ENCODE measurements around the gene KSR1. TPM values are rescaled to one million over a fixed set of nuclear protein-coding genes. Genes with fewer than 3 reads are reported as not detected.

Gene KSR1
- total RNA-seq, 4 donors from 2014 or later, result 10.4 to 17.7 (median 13.2) TPM

DNA sequence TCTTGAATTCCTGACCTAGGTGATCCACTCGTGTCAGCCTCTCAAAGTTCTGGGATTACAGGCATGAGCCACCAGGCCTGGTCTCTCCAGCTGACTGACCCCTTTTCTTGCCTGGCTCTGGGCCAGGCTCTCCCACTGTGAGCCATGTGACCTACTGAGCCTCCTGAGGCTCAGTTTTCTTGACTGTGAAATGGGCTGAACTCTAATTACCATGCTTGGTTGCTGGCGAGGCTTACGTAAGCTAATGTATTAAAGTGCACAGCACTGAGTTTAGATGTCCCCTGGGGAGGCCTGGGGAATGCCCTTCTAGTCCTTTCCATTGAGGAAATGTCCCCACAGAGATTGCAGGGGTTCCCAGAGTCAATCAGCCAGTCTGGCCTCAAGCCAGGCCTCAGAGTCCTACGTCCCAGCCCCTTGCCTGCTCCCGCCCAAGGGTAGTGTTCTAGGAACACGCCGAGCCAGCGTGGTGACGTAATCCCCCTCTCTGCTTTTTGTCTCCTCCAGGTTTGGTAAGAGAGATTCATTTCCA is 129.0 kb downstream of the KSR1 start:
- H3K9me3 ChIP-seq, result no peaks in the 10 kb centered on the region
- no peaks in the 10 kb centered on the region for H3K27me3 ChIP-seq
- intact Hi-C loops (cut with DNase I; ENCODE audit: low total_unique reads) (no loop called here), in situ Hi-C loops (cut with MboI; ENCODE audit: low sequenced_read_pairs in 4 of 4) (loop anchor here in 1 of 4 donors (25.0 kb wide), 1 partner anchor 98 kb away; no protein-coding TSS in a partner anchor)
- no peak for TF ChIP-seq POLR2A (IDR thresholded peaks at IDR 0.05)
- TF ChIP-seq, protein P1, sequence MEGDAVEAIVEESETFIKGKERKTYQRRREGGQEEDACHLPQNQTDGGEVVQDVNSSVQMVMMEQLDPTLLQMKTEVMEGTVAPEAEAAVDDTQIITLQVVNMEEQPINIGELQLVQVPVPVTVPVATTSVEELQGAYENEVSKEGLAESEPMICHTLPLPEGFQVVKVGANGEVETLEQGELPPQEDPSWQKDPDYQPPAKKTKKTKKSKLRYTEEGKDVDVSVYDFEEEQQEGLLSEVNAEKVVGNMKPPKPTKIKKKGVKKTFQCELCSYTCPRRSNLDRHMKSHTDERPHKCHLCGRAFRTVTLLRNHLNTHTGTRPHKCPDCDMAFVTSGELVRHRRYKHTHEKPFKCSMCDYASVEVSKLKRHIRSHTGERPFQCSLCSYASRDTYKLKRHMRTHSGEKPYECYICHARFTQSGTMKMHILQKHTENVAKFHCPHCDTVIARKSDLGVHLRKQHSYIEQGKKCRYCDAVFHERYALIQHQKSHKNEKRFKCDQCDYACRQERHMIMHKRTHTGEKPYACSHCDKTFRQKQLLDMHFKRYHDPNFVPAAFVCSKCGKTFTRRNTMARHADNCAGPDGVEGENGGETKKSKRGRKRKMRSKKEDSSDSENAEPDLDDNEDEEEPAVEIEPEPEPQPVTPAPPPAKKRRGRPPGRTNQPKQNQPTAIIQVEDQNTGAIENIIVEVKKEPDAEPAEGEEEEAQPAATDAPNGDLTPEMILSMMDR (IDR thresholded peaks at IDR 0.05 in 4 of 5, conservative IDR thresholded peaks at IDR 0.05 in 1 of 5), result no peak
- peaks cover 3 to 25% of the 10 kb centered on the region in 2 donors for H3K4me1 ChIP-seq
- DNase-seq (no peak), ATAC-seq (no peak)
- no peak overlapping the region for H3K27ac ChIP-seq
- no peak overlapping the region for H3K4me3 ChIP-seq
- peaks cover 0 to 52% of the 10 kb centered on the region in 2 donors for H3K36me3 ChIP-seq

DNA sequence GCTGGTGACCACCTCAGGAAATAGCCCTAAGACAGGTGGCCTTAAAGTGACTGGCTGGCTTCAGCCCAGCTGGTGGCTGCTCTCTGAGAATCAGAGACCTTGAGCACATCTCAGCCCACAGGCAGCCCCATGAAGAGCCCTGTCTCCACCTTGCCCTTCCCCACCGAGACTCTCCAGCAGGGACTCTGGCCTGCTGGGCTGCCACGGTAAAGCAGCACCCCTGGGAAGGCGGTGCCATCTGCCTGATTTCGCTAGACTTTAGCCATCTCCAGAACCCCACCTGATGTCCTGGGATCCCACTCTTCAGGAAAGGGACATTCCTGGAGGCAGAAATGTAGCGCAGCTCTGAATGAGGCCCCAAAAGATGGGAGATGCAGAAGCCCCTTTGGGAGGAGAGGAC is 129.5 kb downstream of the KSR1 start:
- TF ChIP-seq, protein P1 (IDR thresholded peaks at IDR 0.05 in 4 of 5, conservative IDR thresholded peaks at IDR 0.05 in 1 of 5), result no peak
- no peak for TF ChIP-seq POLR2A (IDR thresholded peaks at IDR 0.05)
- Histone ChIP-seq H3K27ac (no peak overlapping the region), H3K4me3 (no peak overlapping the region), H3K4me1 (peaks cover 2 to 25% of the 10 kb centered on the region in 2 donors), H3K27me3 (no peaks in the 10 kb centered on the region), H3K36me3 (peaks cover 0 to 52% of the 10 kb centered on the region in 2 donors), H3K9me3 (no peaks in the 10 kb centered on the region)
- ATAC-seq (no peak), DNase-seq (no peak)
- intact Hi-C loops (cut with DNase I; ENCODE audit: low total_unique reads) (no loop called here), in situ Hi-C loops (cut with MboI; ENCODE audit: low sequenced_read_pairs in 4 of 4) (loop anchor here in 1 of 4 donors (25.0 kb wide), 1 partner anchor 98 kb away; no protein-coding TSS in a partner anchor)

DNA sequence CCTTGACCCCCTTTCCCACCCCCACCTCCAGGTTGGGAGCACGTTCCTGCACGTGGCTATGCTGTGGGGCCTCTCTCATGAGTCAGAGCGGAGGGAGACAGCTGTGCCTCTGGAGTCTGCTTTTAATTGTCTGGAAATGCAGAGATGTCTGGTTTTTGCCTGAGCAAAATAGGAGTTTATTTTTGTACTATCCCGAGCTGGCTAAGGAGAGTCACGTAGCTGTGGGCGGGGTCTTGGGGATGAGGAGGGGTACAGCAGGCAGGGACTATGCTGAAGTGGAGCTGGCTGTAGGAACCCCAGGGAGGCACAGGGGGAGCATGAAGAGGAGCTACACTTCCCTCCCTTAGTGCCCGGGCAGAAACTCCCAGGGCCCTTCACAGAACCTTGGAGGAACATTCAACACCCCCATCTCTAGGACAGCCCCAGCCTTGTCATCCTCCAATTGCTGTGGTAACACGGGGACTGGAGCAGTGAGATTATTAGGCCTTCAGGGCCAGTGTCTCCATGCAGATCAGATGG is 130.0 kb downstream of the KSR1 start:
- no peak for DNase-seq
- H3K27me3 ChIP-seq, result no peaks in the 10 kb centered on the region
- ATAC-seq, result no peak
- intact Hi-C loops (cut with DNase I; ENCODE audit: low total_unique reads), result no loop called here
- in situ Hi-C loops (cut with MboI; ENCODE audit: low sequenced_read_pairs in 4 of 4), result loop anchor here in 1 of 4 donors (25.0 kb wide), 1 partner anchor 99 kb away; no protein-coding TSS in a partner anchor
- no peak overlapping the region for H3K4me3 ChIP-seq
- H3K9me3 ChIP-seq, result no peaks in the 10 kb centered on the region
- no peak overlapping the region for H3K27ac ChIP-seq
- TF ChIP-seq POLR2A (IDR thresholded peaks at IDR 0.05), result no peak
- TF ChIP-seq, protein P1 (IDR thresholded peaks at IDR 0.05 in 4 of 5, conservative IDR thresholded peaks at IDR 0.05 in 1 of 5), result no peak
- peaks cover 0 to 53% of the 10 kb centered on the region in 2 donors for H3K36me3 ChIP-seq
- H3K4me1 ChIP-seq, result peaks cover 0 to 29% of the 10 kb centered on the region in 2 donors

DNA sequence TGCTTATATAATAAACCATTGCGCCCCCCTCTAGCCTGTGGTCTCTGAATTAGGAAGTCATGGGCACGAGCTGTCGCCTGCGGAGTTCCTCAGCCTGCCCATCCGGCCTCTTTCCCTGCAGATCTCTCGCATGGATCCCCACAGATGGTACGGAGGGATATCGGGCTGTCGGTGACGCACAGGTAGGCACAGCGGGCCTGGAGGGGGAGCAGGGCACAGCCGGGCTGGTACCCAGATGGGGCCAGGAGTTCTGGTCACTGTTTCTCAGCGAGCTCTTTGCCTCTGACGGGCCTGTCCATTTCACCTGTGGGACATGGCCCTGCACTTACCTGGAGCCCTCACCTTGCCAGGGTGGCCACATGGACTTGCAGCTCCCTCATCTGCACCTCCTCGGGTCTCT is 132.1 kb downstream of the KSR1 start:
- intact Hi-C loops (cut with DNase I; ENCODE audit: low total_unique reads), result no loop called here
- H3K9me3 ChIP-seq, result no peaks in the 10 kb centered on the region
- ATAC-seq (no peak), DNase-seq (no peak)
- in situ Hi-C loops (cut with MboI; ENCODE audit: low sequenced_read_pairs in 4 of 4), result loop anchor here in 1 of 4 donors (25.0 kb wide), 1 partner anchor 101 kb away; no protein-coding TSS in a partner anchor
- no peak overlapping the region for H3K27ac ChIP-seq
- peaks cover 0 to 63% of the 10 kb centered on the region in 2 donors for H3K36me3 ChIP-seq
- no peaks in the 10 kb centered on the region for H3K27me3 ChIP-seq
- H3K4me3 ChIP-seq, result no peak overlapping the region
- H3K4me1 ChIP-seq, result peaks cover 3 to 34% of the 10 kb centered on the region in 2 donors
- TF ChIP-seq, protein P1 (IDR thresholded peaks at IDR 0.05 in 4 of 5, conservative IDR thresholded peaks at IDR 0.05 in 1 of 5), result no peak
- no peak for TF ChIP-seq POLR2A (IDR thresholded peaks at IDR 0.05)

Measured in gastrocnemius medialis (tissue), 4 donors.